ENCODE measurements around the gene CAMTA1.

- no peak for TF ChIP-seq CTCF (IDR thresholded peaks at IDR 0.05)
- TF ChIP-seq POLR2A (IDR thresholded peaks at IDR 0.05), result no peak
- TF ChIP-seq EP300 (IDR thresholded peaks at IDR 0.05), result no peak
- no peak for TF ChIP-seq POLR2AphosphoS5 (IDR thresholded peaks at IDR 0.05)
These were observed 264.8 kb downstream of the CAMTA1 start for GRCh38 chr1:7049913-7050625.
